Muscle of leg (tissue), 11 donors: ENCODE data around the gene RASSF8. TPM values are rescaled to one million over a fixed set of nuclear protein-coding genes. Genes with fewer than 3 reads are reported as not detected.

Experiments used
- DNase-seq: peaks from one replicate; pipeline ENCODE4 v3.0.0; 2013
- H3K27ac ChIP-seq: one replicate; pipeline ENCODE4 v1.5.1; 2013; ENCODE audit warnings: mild to moderate bottlenecking, low read length, control low read depth
- H3K27me3 ChIP-seq: one replicate; pipeline ENCODE4 v1.6.1; 2013; ENCODE audit warnings: low read length; ENCODE audit not compliant: control insufficient read depth, insufficient read depth
- H3K36me3 ChIP-seq: one replicate; pipeline ENCODE4 v1.6.1; 2013; ENCODE audit warnings: low read length; ENCODE audit not compliant: control insufficient read depth, insufficient read depth
- H3K4me1 ChIP-seq: one replicate; pipeline ENCODE4 v1.6.1; 2013; ENCODE audit warnings: low read length; ENCODE audit not compliant: control insufficient read depth, insufficient read depth
- H3K4me3 ChIP-seq: one replicate; pipeline ENCODE4 v1.5.1; 2013; ENCODE audit warnings: low read length, control low read depth
- H3K9me3 ChIP-seq: replicated peaks from 2 replicates; pipeline ENCODE4 v1.6.1; 2013; ENCODE audit warnings: low read depth, low read length; ENCODE audit not compliant: control insufficient read depth
- WGBS: methylation state at CpG from one replicate; pipeline ENCODE4 v1.1.5; 2013; ENCODE audit warnings: missing lambda C conversion rate; ENCODE audit not compliant: insufficient coverage; 5-methylcytosine and 5-hydroxymethylcytosine counted together
- polyA plus RNA-seq, 8 donors: library from polyadenylated mRNA; unstranded; fragments of 120-200 nt; gene quantifications; one replicate each; pipeline versions ENCODE4 v1.2.1 to v1.2.3, GENCODE V29; 2013; ENCODE audit warnings: inconsistent platforms in 1 of 8, low replicate concordance in 1 of 8; ENCODE audit not compliant: insufficient read length in 8 of 8, insufficient read depth in 1 of 8
- total RNA-seq: library from RNA; stranded (reverse); fragments of 120-200 nt; gene quantifications from one replicate; pipeline ENCODE4 v1.2.4, GENCODE V29; 2013

The RASSF8 gene
- total and polyA plus RNA-seq, 9 donors: 11.8 to 42.6 (median 29.0) TPM

- no peaks in the 10 kb centered on the region for H3K4me1 ChIP-seq
- no peaks in the 10 kb centered on the region for H3K9me3 ChIP-seq
- H3K27me3 ChIP-seq: no peaks in the 10 kb centered on the region
- no peaks in the 10 kb centered on the region for H3K36me3 ChIP-seq
- no peak overlapping the region for H3K27ac ChIP-seq
- no peak for DNase-seq
- no peak overlapping the region for H3K4me3 ChIP-seq
Measured at GRCh38 chr12:25986180-25986579, 27.7 kb downstream of the RASSF8 start.

GRCh38 chr12:25988505-25988904 is 30.0 kb downstream of the RASSF8 start:
- no CpG with 5 or more reads among the region's 2 CpGs for WGBS
- Histone ChIP-seq H3K27me3 (no peaks in the 10 kb centered on the region), H3K36me3 (no peaks in the 10 kb centered on the region), H3K27ac (no peak overlapping the region), H3K4me1 (peaks cover 2% of the 10 kb centered on the region), H3K4me3 (no peak overlapping the region), H3K9me3 (no peaks in the 10 kb centered on the region)
- no peak for DNase-seq

DNA sequence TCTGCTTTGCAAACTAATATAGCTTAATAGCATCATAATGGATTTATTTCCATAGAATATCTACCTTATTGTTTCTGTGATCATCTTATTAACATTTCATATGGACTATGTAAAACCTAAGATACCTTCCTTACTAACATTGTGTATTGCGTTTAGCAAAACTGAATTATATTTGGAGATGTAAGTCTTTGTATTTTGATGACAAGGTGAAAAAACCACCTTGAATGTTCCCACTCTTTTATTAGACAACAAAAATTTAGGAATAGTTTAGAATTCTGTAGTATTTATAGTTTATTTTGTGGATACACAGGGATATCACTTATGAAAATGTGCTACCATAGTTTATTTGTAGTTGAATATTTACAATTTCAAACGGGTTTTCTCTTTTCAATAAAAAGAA is 32.0 kb downstream of the RASSF8 start:
- H3K36me3 ChIP-seq: no peaks in the 10 kb centered on the region
- peaks cover 4% of the 10 kb centered on the region for H3K4me1 ChIP-seq
- H3K4me3 ChIP-seq: no peak overlapping the region
- DNase-seq: no peak
- no peaks in the 10 kb centered on the region for H3K27me3 ChIP-seq
- H3K27ac ChIP-seq: no peak overlapping the region
- H3K9me3 ChIP-seq: no peaks in the 10 kb centered on the region
- no CpG with 5 or more reads among the region's 2 CpGs for WGBS

DNA sequence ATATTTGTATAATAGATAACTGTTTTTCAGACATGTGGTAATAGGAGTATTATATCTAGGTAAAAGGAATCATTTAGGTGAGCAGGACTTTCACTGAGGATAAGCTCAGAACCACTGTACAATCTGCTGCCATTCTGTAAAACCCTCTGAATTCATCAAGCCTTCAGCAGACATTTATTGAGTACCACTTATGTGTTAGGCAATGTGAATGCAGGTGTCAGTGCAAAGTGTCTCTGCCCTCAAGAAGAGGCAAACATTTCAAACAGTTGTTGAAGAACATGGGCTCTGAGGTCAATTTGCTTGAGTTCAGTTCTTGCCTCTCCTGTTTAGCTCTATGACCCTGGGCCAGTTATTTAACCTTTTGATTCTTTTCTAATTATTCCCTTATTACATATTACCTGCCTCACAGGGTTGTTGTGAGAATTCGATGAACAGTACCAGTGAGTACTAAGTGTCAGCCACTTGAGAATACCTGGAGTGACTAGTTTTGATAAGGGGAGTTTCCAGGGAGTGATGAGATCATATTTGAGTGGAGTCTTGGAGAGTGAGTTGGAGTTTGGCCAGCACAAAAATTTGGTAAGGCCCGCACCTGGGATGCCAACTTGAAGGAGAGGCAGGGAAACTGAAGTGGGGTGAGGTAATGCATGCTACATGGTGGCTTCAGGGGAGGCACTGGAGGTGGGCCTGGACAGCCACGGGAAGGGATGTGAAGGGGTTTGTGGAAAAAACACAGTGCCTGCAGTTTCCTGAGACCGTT is 33.7 kb downstream of the RASSF8 start:
- H3K4me3 ChIP-seq: no peak overlapping the region
- H3K9me3 ChIP-seq: no peaks in the 10 kb centered on the region
- no peak overlapping the region for H3K27ac ChIP-seq
- WGBS: 57% methylated on average over 4 of the region's 4 CpGs
- H3K4me1 ChIP-seq: peaks cover 4% of the 10 kb centered on the region
- H3K36me3 ChIP-seq: no peaks in the 10 kb centered on the region
- no peak for DNase-seq
- no peaks in the 10 kb centered on the region for H3K27me3 ChIP-seq

GRCh38 chr12:25993901-25994651 is 35.6 kb downstream of the RASSF8 start:
- peaks cover 4% of the 10 kb centered on the region for H3K4me1 ChIP-seq
- no peaks in the 10 kb centered on the region for H3K36me3 ChIP-seq
- peak; percentile 86 for DNase-seq
- H3K27ac ChIP-seq: peak overlapping the region; percentile 52
- no peaks in the 10 kb centered on the region for H3K27me3 ChIP-seq
- no CpG with 5 or more reads among the region's 3 CpGs for WGBS
- no peaks in the 10 kb centered on the region for H3K9me3 ChIP-seq
- no peak overlapping the region for H3K4me3 ChIP-seq

DNA sequence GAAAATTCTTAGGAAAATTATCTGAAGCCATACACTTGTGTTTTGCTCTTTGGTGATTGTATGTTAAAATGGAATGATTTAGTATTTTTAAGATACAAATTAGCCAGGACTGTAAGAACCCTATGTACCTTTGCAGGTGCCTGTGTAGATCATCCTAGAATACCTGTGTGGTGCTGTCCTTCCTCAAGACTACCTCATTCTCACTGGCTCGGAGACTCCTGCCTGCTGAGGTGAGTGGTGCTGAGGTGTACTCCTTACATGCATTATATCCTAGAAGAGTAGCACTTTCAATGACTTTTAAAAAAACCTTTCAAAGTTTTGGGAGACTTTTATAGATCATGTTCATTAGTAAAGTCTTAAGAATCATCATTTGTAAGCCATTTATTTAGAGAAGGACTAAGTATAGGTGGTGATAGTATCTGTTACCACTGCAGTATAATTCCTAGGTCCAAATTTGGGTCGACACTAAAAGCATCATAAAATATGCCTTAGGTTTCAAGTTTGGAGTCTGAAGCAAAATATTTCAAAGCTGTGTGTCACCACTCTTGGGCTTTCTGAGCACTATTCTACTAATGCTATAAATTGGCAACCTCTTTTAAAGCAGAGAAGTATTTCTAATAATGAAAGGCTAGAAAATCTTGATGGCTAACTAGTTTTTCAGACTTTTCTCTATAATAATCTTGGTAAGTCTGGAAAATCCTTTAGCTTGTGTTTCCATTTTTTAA is 36.6 kb downstream of the RASSF8 start:
- Histone ChIP-seq H3K9me3 (no peaks in the 10 kb centered on the region), H3K27me3 (no peaks in the 10 kb centered on the region), H3K27ac (peak overlapping the region; percentile 52), H3K4me1 (peaks cover 4% of the 10 kb centered on the region), H3K36me3 (no peaks in the 10 kb centered on the region), H3K4me3 (no peak overlapping the region)
- DNase-seq: peak; percentile 47
- WGBS: no CpG with 5 or more reads among the region's 2 CpGs

- Histone ChIP-seq H3K4me3 (no peak overlapping the region), H3K36me3 (no peaks in the 10 kb centered on the region), H3K27ac (no peak overlapping the region), H3K27me3 (no peaks in the 10 kb centered on the region), H3K4me1 (peaks cover 4% of the 10 kb centered on the region), H3K9me3 (no peaks in the 10 kb centered on the region)
- no peak for DNase-seq
- WGBS: no CpG with 5 or more reads among the region's 2 CpGs
Measured at GRCh38 chr12:25995906-25996305, 37.4 kb downstream of the RASSF8 start.

DNA sequence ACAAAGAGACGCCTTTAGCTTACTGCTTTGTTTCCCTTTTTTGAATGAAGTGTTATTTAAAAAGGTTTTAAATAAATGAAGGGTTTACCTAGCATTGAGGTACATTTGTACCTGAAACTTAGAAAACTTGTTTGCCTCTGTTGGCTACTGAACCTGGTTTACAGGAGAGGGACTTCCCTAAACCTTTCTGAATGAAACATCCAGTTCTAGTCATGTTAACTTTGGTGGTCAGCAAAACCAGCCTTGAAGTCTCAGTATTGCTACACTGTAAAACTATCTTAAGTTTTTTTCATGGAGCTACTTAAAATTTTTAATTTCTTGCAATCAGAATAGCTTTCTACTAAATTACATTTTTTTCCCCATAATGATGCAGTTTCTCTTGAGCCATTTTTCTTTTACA is 38.2 kb downstream of the RASSF8 start:
- H3K27me3 ChIP-seq: no peaks in the 10 kb centered on the region
- H3K9me3 ChIP-seq: no peaks in the 10 kb centered on the region
- H3K27ac ChIP-seq: peak overlapping the region; percentile 66
- no peak overlapping the region for H3K4me3 ChIP-seq
- WGBS: no CpG with 5 or more reads among the region's 1 CpG
- peaks cover 4% of the 10 kb centered on the region for H3K4me1 ChIP-seq
- DNase-seq: no peak
- no peaks in the 10 kb centered on the region for H3K36me3 ChIP-seq

DNA sequence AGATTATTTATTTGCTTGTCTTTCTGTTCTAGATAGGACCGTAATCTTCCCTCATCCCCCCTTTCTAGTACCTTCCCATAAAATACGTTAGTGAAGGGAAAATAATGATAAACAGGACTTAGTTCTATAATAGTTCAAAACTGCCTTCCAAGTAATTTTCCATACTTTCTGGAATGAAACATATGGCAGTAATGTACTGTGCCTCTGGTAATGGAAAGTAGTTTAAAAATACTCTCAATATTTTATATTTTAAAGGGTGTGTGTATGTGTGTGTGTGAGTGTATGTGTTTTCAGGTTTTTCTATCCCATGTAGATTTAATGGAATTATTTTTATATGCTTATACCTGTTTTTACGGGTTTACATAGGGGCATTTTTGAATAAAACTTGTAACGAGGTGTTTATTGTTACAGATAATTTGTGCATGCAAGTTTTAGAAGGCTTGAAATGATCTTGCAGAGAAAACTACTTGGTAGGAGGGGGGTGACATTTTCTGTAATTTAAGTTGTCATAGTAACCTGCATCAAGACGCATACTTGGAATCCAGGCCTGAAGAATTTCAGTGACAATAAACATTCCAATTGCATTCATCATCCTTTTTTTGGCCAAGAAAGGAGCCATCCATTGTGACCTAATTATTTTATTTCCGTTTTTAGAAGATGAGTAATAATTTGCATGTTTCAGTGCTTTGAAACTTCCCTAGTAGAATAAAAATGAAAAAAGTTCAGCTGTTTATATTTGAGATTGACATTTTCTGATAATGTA is 38.9 kb downstream of the RASSF8 start:
- Histone ChIP-seq H3K36me3 (no peaks in the 10 kb centered on the region), H3K4me1 (peaks cover 4% of the 10 kb centered on the region), H3K27me3 (no peaks in the 10 kb centered on the region), H3K4me3 (no peak overlapping the region), H3K9me3 (peaks cover under 1% of the 10 kb centered on the region), H3K27ac (peak overlapping the region; percentile 66)
- peak; percentile 89 for DNase-seq
- no CpG with 5 or more reads among the region's 6 CpGs for WGBS
